Calu3 (cell line): ENCODE results near the gene ITPR2. TPM values are rescaled to one million over a fixed set of nuclear protein-coding genes. Genes with fewer than 3 reads are reported as not detected.

ENCODE experiments used
- BruUV-seq: library from RNA; stranded (reverse); fragments of 400-500 nt; replicated peaks from 2 replicates; lab custom pipeline; 2021; lab: Mats Ljungman, UMichigan
- CTCF ChIA-PET: fragments of 300-600 bp; sonication (Branson Sonifier 250); formaldehyde crosslinking; loops from one replicate; lab custom pipeline; 2022; ENCODE audit warnings: antibody characterized with exemption; lab: Charles Lee
- DNase-seq: peaks from one replicate; pipeline ENCODE4 v3.0.0; 2022
- H3K27ac Mint-ChIP-seq: one replicate; pipeline ENCODE4 v1.8.0; 2022; ENCODE audit warnings: mixed read lengths; ENCODE audit not compliant: unreplicated experiment
- H3K27me3 Mint-ChIP-seq: one replicate; pipeline ENCODE4 v1.8.0; 2022; ENCODE audit warnings: mixed read lengths; ENCODE audit not compliant: unreplicated experiment
- H3K36me3 Mint-ChIP-seq: one replicate; pipeline ENCODE4 v1.8.0; 2022; ENCODE audit warnings: mild to moderate bottlenecking, moderate library complexity, mixed read lengths; ENCODE audit not compliant: insufficient read depth, unreplicated experiment
- H3K4me1 Mint-ChIP-seq: one replicate; pipeline ENCODE4 v1.8.0; 2022; ENCODE audit warnings: mild to moderate bottlenecking, low read depth, mixed read lengths; ENCODE audit not compliant: unreplicated experiment
- H3K4me3 Mint-ChIP-seq: one replicate; pipeline ENCODE4 v1.8.0; 2022; ENCODE audit warnings: mild to moderate bottlenecking, low read depth, moderate library complexity, mixed read lengths; ENCODE audit not compliant: unreplicated experiment
- H3K9me3 Mint-ChIP-seq: one replicate; pipeline ENCODE4 v1.8.0; 2022; ENCODE audit warnings: low read depth, mixed read lengths; ENCODE audit not compliant: unreplicated experiment
- CTCF ChIP-seq: fragments of 200-600 bp; IDR thresholded peaks from one replicate; pipeline ENCODE4 v1.8.0; 2022; ENCODE audit warnings: antibody characterized with exemption; ENCODE audit not compliant: unreplicated experiment
- intact Hi-C: fragments of 100-400 bp; cut with micrococcal nuclease; formaldehyde crosslinking; loops from one replicate; pipeline ENCODE4 v1.10.0; 2022; ENCODE audit not compliant: unreplicated experiment
- total RNA-seq: library from RNA; stranded (reverse); gene quantifications from 2 replicates; pipeline ENCODE4 v1.2.3, GENCODE V29; 2022

The ITPR2 gene
- total RNA-seq, 1 experiment from 2014 or later: 2.5 TPM

- no peaks in the 10 kb centered on the region for H3K4me1 Mint-ChIP-seq
- no peaks in the 10 kb centered on the region for H3K36me3 Mint-ChIP-seq
- no peaks in the 10 kb centered on the region for H3K9me3 Mint-ChIP-seq
- H3K27me3 Mint-ChIP-seq: peaks cover 31% of the 10 kb centered on the region
- CTCF ChIA-PET: no interaction called here
- TF ChIP-seq CTCF: no peak
- intact Hi-C loops: no loop called here
- no TSS peak for BruUV-seq
- H3K4me3 Mint-ChIP-seq: no peak overlapping the region
- DNase-seq: no peak
- H3K27ac Mint-ChIP-seq: no peak overlapping the region
These were observed 78.8 kb downstream of the ITPR2 start for GRCh38 chr12:26754148-26754547.

- Mint-ChIP-seq H3K9me3 (no peaks in the 10 kb centered on the region), H3K36me3 (no peaks in the 10 kb centered on the region), H3K27ac (no peak overlapping the region), H3K4me3 (no peak overlapping the region), H3K4me1 (peaks cover 15% of the 10 kb centered on the region), H3K27me3 (peaks cover 22% of the 10 kb centered on the region)
- CTCF ChIA-PET: no interaction called here
- no peak for TF ChIP-seq CTCF
- DNase-seq: no peak
- BruUV-seq: no TSS peak
- intact Hi-C loops: no loop called here
These were observed 81.8 kb downstream of the ITPR2 start for GRCh38 chr12:26751179-26751578.

GRCh38 chr12:26750531-26751175 lies 82.3 kb downstream of the ITPR2 start:
- intact Hi-C loops: no loop called here
- Mint-ChIP-seq H3K27ac (no peak overlapping the region), H3K4me3 (no peak overlapping the region), H3K27me3 (peaks cover 24% of the 10 kb centered on the region), H3K4me1 (peaks cover 17% of the 10 kb centered on the region), H3K36me3 (no peaks in the 10 kb centered on the region), H3K9me3 (no peaks in the 10 kb centered on the region)
- no TSS peak for BruUV-seq
- DNase-seq: no peak
- CTCF ChIA-PET: no interaction called here
- no peak for TF ChIP-seq CTCF

GRCh38 chr12:26749781-26750180 lies 83.2 kb downstream of the ITPR2 start:
- H3K4me3 Mint-ChIP-seq: no peak overlapping the region
- BruUV-seq: no TSS peak
- no peak for TF ChIP-seq CTCF
- CTCF ChIA-PET: no interaction called here
- H3K9me3 Mint-ChIP-seq: no peaks in the 10 kb centered on the region
- DNase-seq: no peak
- peaks cover 17% of the 10 kb centered on the region for H3K4me1 Mint-ChIP-seq
- no peak overlapping the region for H3K27ac Mint-ChIP-seq
- H3K36me3 Mint-ChIP-seq: no peaks in the 10 kb centered on the region
- intact Hi-C loops: no loop called here
- peaks cover 24% of the 10 kb centered on the region for H3K27me3 Mint-ChIP-seq
